Caco-2 (cell line): ENCODE measurements around the gene SLC66A3. TPM values are rescaled to one million over a fixed set of nuclear protein-coding genes. Genes with fewer than 3 reads are reported as not detected.

Source experiments
- BruUV-seq: library from RNA; stranded (reverse); fragments of 400-500 nt; replicated peaks from 2 replicates; lab custom pipeline; 2021; lab: Mats Ljungman, UMichigan
- CTCF ChIA-PET: fragments of 300-600 bp; sonication (Branson Sonifier 250); formaldehyde crosslinking; loops from one replicate; lab custom pipeline; 2022; ENCODE audit warnings: antibody characterized with exemption; lab: Charles Lee
- POLR2A ChIA-PET: fragments of 300-600 bp; sonication (Branson Sonifier 250); formaldehyde crosslinking; loops from one replicate; lab custom pipeline; 2022; ENCODE audit warnings: antibody characterized with exemption; lab: Charles Lee
- DNase-seq, 2 experiments: peaks; one replicate each; pipeline versions ENCODE4 v3.0.0 to v3.0.0-alpha.2; 2020 to 2022
- H3K27me3 ChIP-seq: replicated peaks from 2 replicates; pipeline ENCODE4 v1.6.0; 2011; ENCODE audit warnings: low read length; ENCODE audit not compliant: control insufficient read depth, insufficient read depth
- H3K36me3 ChIP-seq: 2 replicates; pipeline ENCODE4 v1.5.1; 2011; ENCODE audit warnings: low read length; ENCODE audit not compliant: control insufficient read depth, insufficient read depth
- H3K4me1 ChIP-seq: fragments of 250-450 bp; sonication (Bioruptor Pico); 2 replicates; pipeline ENCODE4 v1.5.1; 2020; ENCODE audit warnings: mild to moderate bottlenecking
- H3K4me3 ChIP-seq: 2 replicates; pipeline ENCODE4 v1.5.1; 2011; ENCODE audit warnings: low read depth, mild to moderate bottlenecking, control low read depth, low read length
- H3K9me3 ChIP-seq: fragments of 250-450 bp; sonication (Bioruptor Pico); 2 replicates; pipeline ENCODE4 v1.5.1; 2020; ENCODE audit warnings: mild to moderate bottlenecking, moderate library complexity
- H3K27ac Mint-ChIP-seq: one replicate; pipeline ENCODE4 v1.8.0; 2022; ENCODE audit warnings: mixed read lengths; ENCODE audit not compliant: unreplicated experiment
- H3K27me3 Mint-ChIP-seq: one replicate; pipeline ENCODE4 v1.8.0; 2022; ENCODE audit warnings: mixed read lengths; ENCODE audit not compliant: insufficient read depth, unreplicated experiment
- H3K36me3 Mint-ChIP-seq: one replicate; pipeline ENCODE4 v1.8.0; 2022; ENCODE audit warnings: mild to moderate bottlenecking, mixed read lengths; ENCODE audit not compliant: insufficient read depth, unreplicated experiment
- H3K4me1 Mint-ChIP-seq: one replicate; pipeline ENCODE4 v1.8.0; 2022; ENCODE audit warnings: low read depth, mixed read lengths; ENCODE audit not compliant: unreplicated experiment
- H3K4me3 Mint-ChIP-seq: one replicate; pipeline ENCODE4 v1.8.0; 2022; ENCODE audit warnings: mild to moderate bottlenecking, moderate library complexity, mixed read lengths; ENCODE audit not compliant: unreplicated experiment
- H3K9me3 Mint-ChIP-seq: one replicate; pipeline ENCODE4 v1.8.0; 2022; ENCODE audit warnings: mixed read lengths; ENCODE audit not compliant: unreplicated experiment
- intact Hi-C: fragments of 100-400 bp; cut with micrococcal nuclease; formaldehyde crosslinking; loops from one replicate; pipeline ENCODE4 v1.10.0; 2022; ENCODE audit not compliant: unreplicated experiment
- total RNA-seq: library from RNA; stranded (reverse); gene quantifications from 2 replicates; pipeline ENCODE4 v1.2.3, GENCODE V29; 2022
- TF ChIP-seq, protein P1 (sequence below), 2 experiments: fragments of 200-600 bp in 1 of 2; IDR thresholded peaks; 1 replicate in 1 of 2; 2 replicates in 1 of 2; pipeline versions ENCODE4 v1.5.1 to v1.8.0; 2011 to 2022; ENCODE audit warnings: antibody characterized with exemption in 1 of 2, control low read depth in 1 of 2, inconsistent platforms in 1 of 2, low read depth in 1 of 2, low read length in 1 of 2, mild to moderate bottlenecking in 1 of 2, moderate library complexity in 1 of 2; ENCODE audit not compliant: insufficient read depth in 1 of 2, severe bottlenecking in 1 of 2, unreplicated experiment in 1 of 2

SLC66A3 gene
- total RNA-seq, 1 experiment from 2014 or later: 12.1 TPM

DNA sequence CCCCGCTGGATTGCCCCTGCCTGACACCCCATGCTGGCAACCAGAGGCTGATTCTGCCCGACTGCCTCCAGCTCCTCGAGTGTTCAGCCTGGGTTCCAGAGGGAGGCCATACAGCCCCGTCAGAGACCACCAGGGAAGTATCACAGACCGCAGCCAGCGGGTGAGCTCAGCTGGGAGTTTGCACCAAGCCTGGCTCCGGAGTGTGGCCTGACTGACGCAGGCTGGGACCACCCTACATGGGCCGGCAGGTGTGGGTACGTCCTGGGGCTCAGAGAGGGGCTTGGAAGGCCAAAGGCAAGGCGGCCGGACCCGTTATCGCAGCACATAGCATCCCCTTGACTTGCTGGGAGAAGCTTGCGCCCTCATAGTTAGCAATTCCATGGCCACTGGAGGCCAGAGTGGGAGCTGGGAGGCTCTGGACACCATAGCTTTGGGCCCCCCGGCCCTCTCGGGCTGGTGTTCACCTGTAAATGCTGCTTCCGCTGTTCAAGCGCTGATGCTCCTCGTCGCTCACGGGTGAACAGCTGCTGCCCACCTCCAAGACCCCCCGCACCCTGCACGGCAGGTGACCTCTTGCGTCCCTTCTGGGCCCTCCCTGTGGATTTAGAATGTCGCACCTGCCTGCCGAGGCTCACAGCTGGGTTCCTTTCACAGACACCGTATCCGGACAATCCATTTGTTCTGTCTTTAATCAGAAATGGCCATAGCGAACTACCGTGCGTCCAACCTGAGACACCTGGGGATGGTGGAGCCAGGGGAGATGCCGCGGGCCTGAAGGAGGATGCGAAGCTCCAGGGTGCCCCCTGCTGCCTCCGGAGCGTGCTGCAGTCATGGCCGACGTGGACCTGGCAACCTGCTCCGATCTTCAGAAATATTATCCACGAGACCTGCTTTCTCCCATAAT lies 31.2 kb upstream of the SLC66A3 start:
- H3K36me3 ChIP-seq: no peaks in the 10 kb centered on the region
- POLR2A ChIA-PET: no interaction called here
- Mint-ChIP-seq H3K4me3 (no peak overlapping the region), H3K27me3 (no peaks in the 10 kb centered on the region), H3K9me3 (no peaks in the 10 kb centered on the region), H3K36me3 (no peaks in the 10 kb centered on the region), H3K4me1 (peaks cover 7% of the 10 kb centered on the region), H3K27ac (no peak overlapping the region)
- H3K4me1 ChIP-seq: peaks cover 3% of the 10 kb centered on the region; the same call in 1 of the 2 replicates
- peak; percentile 76 to 88 for DNase-seq
- intact Hi-C loops: loop anchor here (1.0 to 10.0 kb wide), 3 partner anchors 51 to 419 kb away; no protein-coding TSS in a partner anchor
- H3K4me3 ChIP-seq: no peak overlapping the region
- CTCF ChIA-PET: interaction anchor here (0.6 to 2.7 kb wide), 9 partner anchors 8 to 1180 kb away, joined by 3 to 29 read pairs (median 5); partner anchors contain the start of gene KCNF1
- BruUV-seq: no TSS peak
- TF ChIP-seq, protein P1, sequence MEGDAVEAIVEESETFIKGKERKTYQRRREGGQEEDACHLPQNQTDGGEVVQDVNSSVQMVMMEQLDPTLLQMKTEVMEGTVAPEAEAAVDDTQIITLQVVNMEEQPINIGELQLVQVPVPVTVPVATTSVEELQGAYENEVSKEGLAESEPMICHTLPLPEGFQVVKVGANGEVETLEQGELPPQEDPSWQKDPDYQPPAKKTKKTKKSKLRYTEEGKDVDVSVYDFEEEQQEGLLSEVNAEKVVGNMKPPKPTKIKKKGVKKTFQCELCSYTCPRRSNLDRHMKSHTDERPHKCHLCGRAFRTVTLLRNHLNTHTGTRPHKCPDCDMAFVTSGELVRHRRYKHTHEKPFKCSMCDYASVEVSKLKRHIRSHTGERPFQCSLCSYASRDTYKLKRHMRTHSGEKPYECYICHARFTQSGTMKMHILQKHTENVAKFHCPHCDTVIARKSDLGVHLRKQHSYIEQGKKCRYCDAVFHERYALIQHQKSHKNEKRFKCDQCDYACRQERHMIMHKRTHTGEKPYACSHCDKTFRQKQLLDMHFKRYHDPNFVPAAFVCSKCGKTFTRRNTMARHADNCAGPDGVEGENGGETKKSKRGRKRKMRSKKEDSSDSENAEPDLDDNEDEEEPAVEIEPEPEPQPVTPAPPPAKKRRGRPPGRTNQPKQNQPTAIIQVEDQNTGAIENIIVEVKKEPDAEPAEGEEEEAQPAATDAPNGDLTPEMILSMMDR (IDR thresholded peaks at IDR 0.05; ENCODE audit: insufficient read depth in 1 of 2, low read depth in 1 of 2, low read length in 1 of 2, severe bottlenecking in 1 of 2, unreplicated experiment in 1 of 2): peak; percentile 88 to 89
- no peaks in the 10 kb centered on the region for H3K27me3 ChIP-seq
- no peaks in the 10 kb centered on the region for H3K9me3 ChIP-seq

DNA sequence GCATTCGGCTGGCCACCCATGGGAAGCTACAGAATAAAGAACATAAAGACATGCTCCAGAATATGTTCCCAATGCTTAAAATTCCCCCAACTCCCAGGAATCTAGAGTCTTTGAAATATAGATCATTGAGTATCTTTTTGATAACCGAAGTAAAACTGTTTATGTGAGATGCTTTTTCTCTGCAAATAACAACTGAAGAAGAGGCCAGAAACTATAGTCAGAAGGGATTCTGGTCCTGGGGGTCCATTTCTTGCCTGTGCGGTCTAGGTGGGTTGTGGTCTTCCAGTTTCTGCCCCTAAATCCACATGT lies 30.6 kb upstream of the SLC66A3 start:
- intact Hi-C loops: loop anchor here (1.0 to 10.0 kb wide), 3 partner anchors 52 to 420 kb away; no protein-coding TSS in a partner anchor
- TF ChIP-seq, protein P1 (IDR thresholded peaks at IDR 0.05; ENCODE audit: insufficient read depth in 1 of 2, low read depth in 1 of 2, low read length in 1 of 2, severe bottlenecking in 1 of 2, unreplicated experiment in 1 of 2): no peak
- Histone ChIP-seq H3K36me3 (no peaks in the 10 kb centered on the region), H3K9me3 (no peaks in the 10 kb centered on the region), H3K4me3 (no peak overlapping the region), H3K27me3 (no peaks in the 10 kb centered on the region), H3K4me1 (peaks cover 3% of the 10 kb centered on the region; the same call in 1 of the 2 replicates)
- H3K36me3 Mint-ChIP-seq: no peaks in the 10 kb centered on the region
- no peaks in the 10 kb centered on the region for H3K27me3 Mint-ChIP-seq
- POLR2A ChIA-PET: no interaction called here
- DNase-seq: no peak
- CTCF ChIA-PET: interaction anchor here (0.6 to 2.7 kb wide), 9 partner anchors 8 to 1181 kb away, joined by 3 to 29 read pairs (median 5); partner anchors contain the start of gene KCNF1
- no peaks in the 10 kb centered on the region for H3K9me3 Mint-ChIP-seq
- H3K4me3 Mint-ChIP-seq: no peak overlapping the region
- no TSS peak for BruUV-seq
- peaks cover 7% of the 10 kb centered on the region for H3K4me1 Mint-ChIP-seq
- no peak overlapping the region for H3K27ac Mint-ChIP-seq

DNA sequence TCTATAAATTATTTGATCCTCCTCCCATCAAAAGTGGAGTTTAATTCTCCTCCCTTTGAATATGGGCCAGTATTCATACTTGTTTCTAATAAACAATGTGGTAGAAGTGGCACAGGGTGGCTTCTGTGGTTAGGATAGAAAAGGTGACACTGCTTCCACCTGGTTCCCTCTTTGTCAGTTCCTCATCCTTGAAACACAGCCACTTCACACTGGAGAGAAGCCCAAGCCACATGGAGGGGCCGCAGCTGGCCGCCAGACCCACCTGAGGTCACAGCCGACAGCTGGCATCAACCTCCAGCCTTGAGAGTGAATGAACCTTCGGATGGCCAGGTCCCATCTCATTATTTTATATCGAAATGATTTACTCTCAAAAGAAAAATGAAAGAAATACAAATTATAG lies 27.5 kb upstream of the SLC66A3 start:
- Histone ChIP-seq H3K36me3 (no peaks in the 10 kb centered on the region), H3K4me1 (no peaks in the 10 kb centered on the region), H3K9me3 (no peaks in the 10 kb centered on the region), H3K4me3 (no peak overlapping the region), H3K27me3 (no peaks in the 10 kb centered on the region)
- ChIA-PET CTCF (no interaction called here), POLR2A (no interaction called here)
- Mint-ChIP-seq H3K27ac (no peak overlapping the region), H3K9me3 (no peaks in the 10 kb centered on the region), H3K36me3 (peaks cover 2% of the 10 kb centered on the region), H3K4me3 (no peak overlapping the region), H3K27me3 (no peaks in the 10 kb centered on the region), H3K4me1 (peaks cover 2% of the 10 kb centered on the region)
- BruUV-seq: no TSS peak
- intact Hi-C loops: loop anchor here (10.0 kb wide), 1 partner anchor 423 kb away; no protein-coding TSS in a partner anchor
- TF ChIP-seq, protein P1 (IDR thresholded peaks at IDR 0.05; ENCODE audit: insufficient read depth in 1 of 2, low read depth in 1 of 2, low read length in 1 of 2, severe bottlenecking in 1 of 2, unreplicated experiment in 1 of 2): no peak
- no peak for DNase-seq
